ENCODE data around the gene KCTD15.

KCTD15 gene

DNA sequence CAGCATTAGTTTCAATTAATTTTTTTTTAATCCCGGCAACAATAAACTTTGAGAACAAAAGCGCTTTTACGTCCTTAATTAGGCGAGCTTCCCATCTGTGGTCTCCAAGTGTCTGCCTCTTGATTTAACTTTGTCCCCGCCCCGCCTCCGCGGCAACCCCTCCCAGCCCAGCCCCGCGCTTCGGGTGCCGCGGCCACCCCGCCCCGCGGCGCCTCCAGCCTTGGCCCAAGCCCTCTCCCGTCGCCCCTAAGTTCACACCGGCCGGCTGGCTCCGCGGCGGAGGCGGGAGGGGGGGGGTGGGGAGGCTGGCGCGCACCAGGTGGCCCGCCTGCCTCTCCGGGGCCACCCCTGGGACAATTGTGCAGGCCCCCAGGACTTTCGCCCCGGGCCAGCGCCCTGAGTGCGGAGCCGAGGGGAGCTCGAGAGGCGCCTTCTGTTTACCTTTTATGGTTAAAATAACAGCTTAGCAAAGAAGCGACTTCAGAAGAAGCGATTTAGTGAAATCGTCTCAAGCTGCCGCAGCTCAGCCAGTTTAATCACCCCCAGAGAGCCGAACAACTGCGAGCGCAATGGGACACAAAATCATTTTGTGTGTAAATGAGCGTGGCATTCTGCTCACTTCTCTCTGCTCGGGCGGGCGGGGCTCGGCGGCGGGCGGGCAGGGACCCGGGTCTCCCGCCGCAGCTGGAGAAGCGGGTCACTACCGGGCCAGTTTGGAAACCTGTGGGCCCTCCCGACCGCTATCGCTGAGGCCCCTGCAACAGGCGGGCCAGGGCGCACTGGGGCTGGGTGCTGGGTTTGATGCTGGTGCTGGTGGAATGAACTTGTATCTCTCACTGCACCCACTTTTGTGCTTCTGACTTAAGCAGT lies 1.4 kb downstream of the KCTD15 start:
- no peak for TF ChIP-seq ISL1 (CRISPR knock-in tag; IDR thresholded peaks at IDR 0.05)
- no peak for TF ChIP-seq ZNF565 (CRISPR knock-in tag; conservative IDR thresholded peaks at IDR 0.05; ENCODE audit: low read depth)
- TF ChIP-seq SNAI2 (CRISPR knock-in tag; IDR thresholded peaks at IDR 0.05): no peak
- TF ChIP-seq OSR1 (CRISPR knock-in tag; IDR thresholded peaks at IDR 0.05): no peak
- TF ChIP-seq ARNTL (CRISPR knock-in tag; IDR thresholded peaks at IDR 0.05; ENCODE audit: borderline replicate concordance, low read depth): no peak
- no peak for TF ChIP-seq RARB (CRISPR knock-in tag; IDR thresholded peaks at IDR 0.05)
- TF ChIP-seq POU6F1 (CRISPR knock-in tag; IDR thresholded peaks at IDR 0.05; ENCODE audit: borderline replicate concordance, low read depth): no peak
- TF ChIP-seq, protein P1, sequence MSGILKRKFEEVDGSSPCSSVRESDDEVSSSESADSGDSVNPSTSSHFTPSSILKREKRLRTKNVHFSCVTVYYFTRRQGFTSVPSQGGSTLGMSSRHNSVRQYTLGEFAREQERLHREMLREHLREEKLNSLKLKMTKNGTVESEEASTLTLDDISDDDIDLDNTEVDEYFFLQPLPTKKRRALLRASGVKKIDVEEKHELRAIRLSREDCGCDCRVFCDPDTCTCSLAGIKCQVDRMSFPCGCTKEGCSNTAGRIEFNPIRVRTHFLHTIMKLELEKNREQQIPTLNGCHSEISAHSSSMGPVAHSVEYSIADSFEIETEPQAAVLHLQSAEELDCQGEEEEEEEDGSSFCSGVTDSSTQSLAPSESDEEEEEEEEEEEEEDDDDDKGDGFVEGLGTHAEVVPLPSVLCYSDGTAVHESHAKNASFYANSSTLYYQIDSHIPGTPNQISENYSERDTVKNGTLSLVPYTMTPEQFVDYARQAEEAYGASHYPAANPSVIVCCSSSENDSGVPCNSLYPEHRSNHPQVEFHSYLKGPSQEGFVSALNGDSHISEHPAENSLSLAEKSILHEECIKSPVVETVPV (CRISPR knock-in tag; IDR thresholded peaks at IDR 0.05): no peak
- TF ChIP-seq, protein P2, sequence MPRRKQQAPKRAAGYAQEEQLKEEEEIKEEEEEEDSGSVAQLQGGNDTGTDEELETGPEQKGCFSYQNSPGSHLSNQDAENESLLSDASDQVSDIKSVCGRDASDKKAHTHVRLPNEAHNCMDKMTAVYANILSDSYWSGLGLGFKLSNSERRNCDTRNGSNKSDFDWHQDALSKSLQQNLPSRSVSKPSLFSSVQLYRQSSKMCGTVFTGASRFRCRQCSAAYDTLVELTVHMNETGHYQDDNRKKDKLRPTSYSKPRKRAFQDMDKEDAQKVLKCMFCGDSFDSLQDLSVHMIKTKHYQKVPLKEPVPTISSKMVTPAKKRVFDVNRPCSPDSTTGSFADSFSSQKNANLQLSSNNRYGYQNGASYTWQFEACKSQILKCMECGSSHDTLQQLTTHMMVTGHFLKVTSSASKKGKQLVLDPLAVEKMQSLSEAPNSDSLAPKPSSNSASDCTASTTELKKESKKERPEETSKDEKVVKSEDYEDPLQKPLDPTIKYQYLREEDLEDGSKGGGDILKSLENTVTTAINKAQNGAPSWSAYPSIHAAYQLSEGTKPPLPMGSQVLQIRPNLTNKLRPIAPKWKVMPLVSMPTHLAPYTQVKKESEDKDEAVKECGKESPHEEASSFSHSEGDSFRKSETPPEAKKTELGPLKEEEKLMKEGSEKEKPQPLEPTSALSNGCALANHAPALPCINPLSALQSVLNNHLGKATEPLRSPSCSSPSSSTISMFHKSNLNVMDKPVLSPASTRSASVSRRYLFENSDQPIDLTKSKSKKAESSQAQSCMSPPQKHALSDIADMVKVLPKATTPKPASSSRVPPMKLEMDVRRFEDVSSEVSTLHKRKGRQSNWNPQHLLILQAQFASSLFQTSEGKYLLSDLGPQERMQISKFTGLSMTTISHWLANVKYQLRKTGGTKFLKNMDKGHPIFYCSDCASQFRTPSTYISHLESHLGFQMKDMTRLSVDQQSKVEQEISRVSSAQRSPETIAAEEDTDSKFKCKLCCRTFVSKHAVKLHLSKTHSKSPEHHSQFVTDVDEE (CRISPR knock-in tag; IDR thresholded peaks at IDR 0.05): no peak
- no peak for TF ChIP-seq GLIS3 (CRISPR knock-in tag; IDR thresholded peaks at IDR 0.05)
- TF ChIP-seq ZFP3 (CRISPR knock-in tag; IDR thresholded peaks at IDR 0.05): no peak
- TF ChIP-seq TOX (CRISPR knock-in tag; IDR thresholded peaks at IDR 0.05; ENCODE audit: borderline replicate concordance): no peak
- TF ChIP-seq ZNF8 (CRISPR knock-in tag; IDR thresholded peaks at IDR 0.05): no peak
- no peak for TF ChIP-seq CSDC2 (CRISPR knock-in tag; IDR thresholded peaks at IDR 0.05)
- TF ChIP-seq ESRRG (CRISPR knock-in tag; IDR thresholded peaks at IDR 0.05): no peak
- no peak for TF ChIP-seq BACH2 (CRISPR knock-in tag; IDR thresholded peaks at IDR 0.05; ENCODE audit: borderline replicate concordance)
- TF ChIP-seq ZFP30 (CRISPR knock-in tag; IDR thresholded peaks at IDR 0.05): no peak
- no peak for TF ChIP-seq TCF4 (CRISPR knock-in tag; IDR thresholded peaks at IDR 0.05; ENCODE audit: borderline replicate concordance)
- TF ChIP-seq, protein P3, sequence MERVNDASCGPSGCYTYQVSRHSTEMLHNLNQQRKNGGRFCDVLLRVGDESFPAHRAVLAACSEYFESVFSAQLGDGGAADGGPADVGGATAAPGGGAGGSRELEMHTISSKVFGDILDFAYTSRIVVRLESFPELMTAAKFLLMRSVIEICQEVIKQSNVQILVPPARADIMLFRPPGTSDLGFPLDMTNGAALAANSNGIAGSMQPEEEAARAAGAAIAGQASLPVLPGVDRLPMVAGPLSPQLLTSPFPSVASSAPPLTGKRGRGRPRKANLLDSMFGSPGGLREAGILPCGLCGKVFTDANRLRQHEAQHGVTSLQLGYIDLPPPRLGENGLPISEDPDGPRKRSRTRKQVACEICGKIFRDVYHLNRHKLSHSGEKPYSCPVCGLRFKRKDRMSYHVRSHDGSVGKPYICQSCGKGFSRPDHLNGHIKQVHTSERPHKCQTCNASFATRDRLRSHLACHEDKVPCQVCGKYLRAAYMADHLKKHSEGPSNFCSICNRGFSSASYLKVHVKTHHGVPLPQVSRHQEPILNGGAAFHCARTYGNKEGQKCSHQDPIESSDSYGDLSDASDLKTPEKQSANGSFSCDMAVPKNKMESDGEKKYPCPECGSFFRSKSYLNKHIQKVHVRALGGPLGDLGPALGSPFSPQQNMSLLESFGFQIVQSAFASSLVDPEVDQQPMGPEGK (CRISPR knock-in tag; IDR thresholded peaks at IDR 0.05; ENCODE audit: borderline replicate concordance): no peak
- no peak for ATAC-seq

DNA sequence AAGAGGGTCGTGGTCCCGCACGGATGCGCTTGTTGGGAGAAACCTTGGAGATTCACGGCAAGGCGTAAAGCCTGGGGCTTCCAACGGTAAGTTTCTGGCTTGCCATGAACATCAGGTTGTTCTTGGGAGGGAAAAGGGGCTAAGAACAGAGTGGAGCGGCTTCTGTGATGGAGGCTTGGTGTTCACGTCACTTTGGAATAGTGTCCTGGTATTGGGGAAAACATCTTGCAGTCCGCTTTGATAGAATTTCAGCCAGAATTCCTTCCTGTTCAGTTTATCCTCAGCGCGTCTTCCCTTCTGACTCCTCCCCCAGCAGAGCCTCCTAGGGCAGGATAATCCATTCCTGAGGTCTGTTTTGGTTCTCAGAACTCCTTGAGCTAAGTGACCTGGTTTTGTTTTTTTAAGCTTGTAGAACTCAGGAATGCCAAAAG lies 2.0 kb downstream of the KCTD15 start:
- no peak for ATAC-seq
- TF ChIP-seq BACH2 (CRISPR knock-in tag; IDR thresholded peaks at IDR 0.05; ENCODE audit: borderline replicate concordance) (no peak), CREB5 (CRISPR knock-in tag; IDR thresholded peaks at IDR 0.05; ENCODE audit: low read depth) (no peak), ZC3H10 (CRISPR knock-in tag; IDR thresholded peaks at IDR 0.05) (no peak), CSDC2 (CRISPR knock-in tag; IDR thresholded peaks at IDR 0.05) (no peak), ISL1 (CRISPR knock-in tag; IDR thresholded peaks at IDR 0.05) (no peak), ESRRG (CRISPR knock-in tag; IDR thresholded peaks at IDR 0.05) (no peak), ZNF70 (CRISPR knock-in tag; IDR thresholded peaks at IDR 0.05) (no peak)
- TF ChIP-seq, protein P1 (CRISPR knock-in tag; IDR thresholded peaks at IDR 0.05): no peak
